Muscle of leg (tissue), 11 donors: ENCODE measurements around the gene EFNA5. TPM values are rescaled to one million over a fixed set of nuclear protein-coding genes. Genes with fewer than 3 reads are reported as not detected.

Experiments
- DNase-seq: peaks from one replicate; pipeline ENCODE4 v3.0.0; 2013
- H3K27ac ChIP-seq: one replicate; pipeline ENCODE4 v1.5.1; 2013; ENCODE audit warnings: mild to moderate bottlenecking, low read length, control low read depth
- H3K27me3 ChIP-seq: one replicate; pipeline ENCODE4 v1.6.1; 2013; ENCODE audit warnings: low read length; ENCODE audit not compliant: control insufficient read depth, insufficient read depth
- H3K36me3 ChIP-seq: one replicate; pipeline ENCODE4 v1.6.1; 2013; ENCODE audit warnings: low read length; ENCODE audit not compliant: control insufficient read depth, insufficient read depth
- H3K4me1 ChIP-seq: one replicate; pipeline ENCODE4 v1.6.1; 2013; ENCODE audit warnings: low read length; ENCODE audit not compliant: control insufficient read depth, insufficient read depth
- H3K4me3 ChIP-seq: one replicate; pipeline ENCODE4 v1.5.1; 2013; ENCODE audit warnings: low read length, control low read depth
- H3K9me3 ChIP-seq: replicated peaks from 2 replicates; pipeline ENCODE4 v1.6.1; 2013; ENCODE audit warnings: low read depth, low read length; ENCODE audit not compliant: control insufficient read depth
- WGBS: methylation state at CpG from one replicate; pipeline ENCODE4 v1.1.5; 2013; ENCODE audit warnings: missing lambda C conversion rate; ENCODE audit not compliant: insufficient coverage; 5-methylcytosine and 5-hydroxymethylcytosine counted together
- polyA plus RNA-seq, 8 donors: library from polyadenylated mRNA; unstranded; fragments of 120-200 nt; gene quantifications; one replicate each; pipeline versions ENCODE4 v1.2.1 to v1.2.3, GENCODE V29; 2013; ENCODE audit warnings: inconsistent platforms in 1 of 8, low replicate concordance in 1 of 8; ENCODE audit not compliant: insufficient read length in 8 of 8, insufficient read depth in 1 of 8
- total RNA-seq: library from RNA; stranded (reverse); fragments of 120-200 nt; gene quantifications from one replicate; pipeline ENCODE4 v1.2.4, GENCODE V29; 2013

Gene EFNA5
- total and polyA plus RNA-seq, 9 donors, result 2.2 to 11.4 (median 4.0) TPM

DNA sequence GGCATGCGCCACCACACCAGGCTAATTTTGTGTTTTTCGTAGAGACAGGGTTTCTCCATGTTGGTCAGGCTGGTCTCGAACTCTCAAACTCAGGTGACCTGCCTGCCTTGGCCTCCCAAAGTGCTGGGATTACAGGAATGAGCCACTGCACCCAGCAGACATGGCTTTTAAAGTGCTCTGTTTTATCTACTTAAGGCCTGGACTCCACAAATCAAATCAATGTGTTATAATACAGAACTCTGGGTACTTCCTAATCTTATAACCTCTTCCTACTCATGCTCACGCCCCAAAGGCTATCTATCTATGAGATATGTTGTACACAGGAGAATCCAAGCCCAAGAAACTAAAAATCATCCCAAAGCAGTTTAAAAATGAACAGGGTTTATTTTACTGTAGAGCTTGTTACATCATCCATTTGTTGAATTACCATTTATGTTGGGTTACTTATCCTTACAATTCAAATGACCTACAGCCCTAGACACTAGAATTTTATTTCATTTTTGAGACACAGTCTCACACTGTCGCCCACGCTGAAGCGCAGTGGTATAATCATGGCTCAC is 155.1 kb downstream of the EFNA5 start:
- no peaks in the 10 kb centered on the region for H3K36me3 ChIP-seq
- no peaks in the 10 kb centered on the region for H3K9me3 ChIP-seq
- no peak overlapping the region for H3K4me3 ChIP-seq
- DNase-seq, result no peak
- 97% methylated on average over 6 of the region's 7 CpGs for WGBS
- H3K4me1 ChIP-seq, result peaks cover 2% of the 10 kb centered on the region
- H3K27me3 ChIP-seq, result no peaks in the 10 kb centered on the region
- H3K27ac ChIP-seq, result no peak overlapping the region

GRCh38 chr5:107514305-107514704 is 156.4 kb downstream of the EFNA5 start:
- Histone ChIP-seq H3K9me3 (no peaks in the 10 kb centered on the region), H3K4me3 (no peak overlapping the region), H3K27me3 (no peaks in the 10 kb centered on the region), H3K27ac (no peak overlapping the region), H3K4me1 (no peaks in the 10 kb centered on the region), H3K36me3 (no peaks in the 10 kb centered on the region)
- DNase-seq, result no peak
- no CpG with 5 or more reads among the region's 2 CpGs for WGBS

DNA sequence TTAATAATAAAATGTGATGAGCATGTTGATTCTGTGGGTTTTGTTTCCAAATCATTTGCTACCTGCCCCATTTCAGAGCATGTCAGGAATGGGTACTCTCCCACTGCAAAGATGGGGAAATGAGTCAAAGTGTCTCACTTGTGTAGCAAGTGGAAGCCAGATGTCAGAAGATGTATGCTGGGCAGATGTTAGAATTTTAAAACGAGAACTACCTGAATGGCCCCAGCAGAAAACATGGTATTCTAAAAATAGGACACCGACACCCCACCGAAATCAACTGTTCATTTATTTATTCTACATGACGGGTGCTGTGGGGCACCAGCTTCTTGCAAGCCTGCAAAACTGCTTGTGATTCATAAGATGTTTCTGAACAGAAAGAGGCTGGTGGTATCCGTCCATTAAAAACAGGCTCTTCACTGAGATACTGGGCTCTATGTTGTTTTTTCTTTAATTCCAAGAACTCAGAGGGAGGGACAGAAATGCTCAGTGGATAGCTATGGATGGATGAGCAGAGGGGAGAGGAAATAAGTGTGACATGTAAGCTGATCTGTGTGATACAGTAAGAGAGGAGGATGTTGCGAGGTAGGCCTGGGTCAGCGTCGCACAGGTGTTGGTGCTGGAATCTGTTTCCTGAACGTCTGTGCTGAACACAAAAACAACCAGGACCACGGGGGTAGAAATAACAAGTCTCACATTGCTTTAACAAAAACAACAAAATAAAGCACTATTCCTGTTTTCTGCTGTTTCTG is 157.2 kb downstream of the EFNA5 start:
- Histone ChIP-seq H3K4me3 (no peak overlapping the region), H3K27me3 (no peaks in the 10 kb centered on the region), H3K27ac (no peak overlapping the region), H3K36me3 (no peaks in the 10 kb centered on the region), H3K4me1 (no peaks in the 10 kb centered on the region), H3K9me3 (no peaks in the 10 kb centered on the region)
- DNase-seq, result no peak
- WGBS, result 55% methylated on average over 6 of the region's 10 CpGs

- DNase-seq, result no peak
- Histone ChIP-seq H3K4me1 (no peaks in the 10 kb centered on the region), H3K36me3 (no peaks in the 10 kb centered on the region), H3K9me3 (no peaks in the 10 kb centered on the region), H3K4me3 (no peak overlapping the region), H3K27ac (no peak overlapping the region), H3K27me3 (no peaks in the 10 kb centered on the region)
- 46% methylated on average over 2 of the region's 3 CpGs for WGBS
Measured at GRCh38 chr5:107512029-107512428, 158.7 kb downstream of the EFNA5 start.

DNA sequence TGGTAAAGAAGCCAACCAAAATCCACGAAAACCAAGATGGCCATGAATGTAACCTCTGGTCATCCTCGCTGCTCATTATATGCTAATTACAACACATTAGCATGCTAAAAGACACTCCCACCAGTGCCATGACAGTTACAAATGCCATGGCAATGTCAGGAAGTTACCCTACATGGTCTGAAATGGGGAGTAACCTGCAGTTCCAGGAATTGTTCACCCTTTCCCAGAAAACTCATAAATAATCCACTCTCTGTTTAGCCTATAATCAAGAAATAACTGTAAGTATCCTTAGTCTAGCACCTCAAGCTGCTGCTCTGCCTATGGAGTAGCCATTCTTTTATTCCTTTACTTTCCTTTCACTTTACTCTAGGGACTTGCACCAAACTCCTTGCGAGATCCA is 160.6 kb downstream of the EFNA5 start:
- no peak overlapping the region for H3K27ac ChIP-seq
- no peaks in the 10 kb centered on the region for H3K27me3 ChIP-seq
- 100% methylated on average over 2 of the region's 3 CpGs for WGBS
- no peaks in the 10 kb centered on the region for H3K4me1 ChIP-seq
- H3K4me3 ChIP-seq, result no peak overlapping the region
- no peak for DNase-seq
- H3K36me3 ChIP-seq, result no peaks in the 10 kb centered on the region
- no peaks in the 10 kb centered on the region for H3K9me3 ChIP-seq

DNA sequence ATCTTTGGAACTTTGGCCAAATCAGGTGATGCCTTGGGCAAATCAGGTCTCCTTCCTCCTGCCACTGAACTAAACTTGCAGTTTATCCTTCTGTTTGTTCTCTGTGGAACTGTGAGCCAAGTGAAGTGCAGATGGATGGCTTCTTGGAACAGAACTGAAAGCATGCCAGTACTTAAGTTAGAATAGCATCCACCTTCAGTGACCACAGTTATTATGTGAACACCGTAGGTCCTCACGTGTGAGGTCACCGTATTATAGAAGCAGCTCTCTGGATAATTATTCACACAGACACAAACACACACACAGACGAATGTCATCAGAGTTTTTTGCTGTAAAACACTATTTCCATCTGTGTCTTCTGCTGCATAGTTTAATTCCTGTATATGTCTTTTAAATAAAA is 162.6 kb downstream of the EFNA5 start:
- no peaks in the 10 kb centered on the region for H3K36me3 ChIP-seq
- H3K4me1 ChIP-seq, result no peaks in the 10 kb centered on the region
- H3K9me3 ChIP-seq, result no peaks in the 10 kb centered on the region
- no peak overlapping the region for H3K4me3 ChIP-seq
- H3K27ac ChIP-seq, result no peak overlapping the region
- H3K27me3 ChIP-seq, result no peaks in the 10 kb centered on the region
- 20% methylated on average over 3 of the region's 4 CpGs for WGBS
- DNase-seq, result no peak

DNA sequence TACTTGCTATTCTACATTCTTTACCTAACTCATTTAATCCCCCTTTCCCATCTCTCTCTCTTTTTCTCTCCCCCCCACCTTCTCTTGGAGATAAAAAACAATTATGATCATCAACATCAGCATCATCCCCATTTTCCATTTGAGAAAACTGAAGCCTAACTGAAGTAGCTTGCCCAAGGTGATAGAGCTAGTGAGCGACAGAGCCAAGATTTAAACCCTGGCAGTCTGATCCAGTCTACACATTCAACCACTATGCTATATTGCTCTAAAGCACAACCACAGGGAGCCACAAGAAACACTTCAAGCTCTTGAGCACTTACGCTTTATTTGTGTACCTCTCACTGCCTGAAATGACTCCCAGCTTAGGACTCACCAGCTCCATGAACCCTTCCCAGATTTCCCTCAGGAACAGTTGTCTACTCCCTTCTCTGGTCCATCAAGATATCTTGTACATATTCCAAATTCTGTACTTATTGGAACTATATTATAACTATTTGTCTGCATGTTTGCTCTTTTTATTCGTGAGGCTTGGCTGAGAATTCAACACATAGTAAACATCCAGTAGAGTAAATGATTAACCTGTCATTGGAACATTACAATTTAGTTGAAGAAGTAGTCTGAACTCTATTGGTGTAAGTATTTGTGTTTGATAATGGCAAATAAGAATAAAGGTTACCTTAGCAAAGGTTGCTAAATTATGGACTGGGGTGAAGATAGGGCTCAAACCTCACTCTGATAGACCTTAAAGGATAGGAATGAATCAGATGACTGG is 164.8 kb downstream of the EFNA5 start:
- Histone ChIP-seq H3K36me3 (no peaks in the 10 kb centered on the region), H3K9me3 (no peaks in the 10 kb centered on the region), H3K27ac (no peak overlapping the region), H3K27me3 (no peaks in the 10 kb centered on the region), H3K4me3 (no peak overlapping the region), H3K4me1 (no peaks in the 10 kb centered on the region)
- no peak for DNase-seq
- 100% methylated on average over 2 of the region's 3 CpGs for WGBS

DNA sequence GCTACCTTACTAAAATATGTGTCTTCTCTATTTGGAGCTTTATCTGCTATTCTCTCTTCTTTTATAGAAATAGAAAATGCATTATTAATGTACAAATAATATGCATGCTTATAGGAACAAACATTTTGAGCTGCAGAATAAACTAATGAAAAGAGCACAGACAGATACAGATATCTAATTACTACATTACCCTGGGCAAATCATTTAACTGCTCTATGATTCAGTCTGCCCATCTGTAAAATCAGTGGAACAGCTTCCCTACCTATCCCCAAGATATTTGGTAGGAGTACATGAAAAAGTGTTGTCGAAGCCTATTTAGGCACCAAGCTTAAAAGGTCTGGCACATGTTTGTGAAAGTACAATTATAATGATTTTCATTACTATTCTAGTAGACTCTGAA is 166.3 kb downstream of the EFNA5 start:
- Histone ChIP-seq H3K9me3 (no peaks in the 10 kb centered on the region), H3K27me3 (no peaks in the 10 kb centered on the region), H3K36me3 (no peaks in the 10 kb centered on the region), H3K4me3 (no peak overlapping the region), H3K27ac (no peak overlapping the region), H3K4me1 (no peaks in the 10 kb centered on the region)
- DNase-seq, result no peak
- WGBS, result no CpG with 5 or more reads among the region's 1 CpG

DNA sequence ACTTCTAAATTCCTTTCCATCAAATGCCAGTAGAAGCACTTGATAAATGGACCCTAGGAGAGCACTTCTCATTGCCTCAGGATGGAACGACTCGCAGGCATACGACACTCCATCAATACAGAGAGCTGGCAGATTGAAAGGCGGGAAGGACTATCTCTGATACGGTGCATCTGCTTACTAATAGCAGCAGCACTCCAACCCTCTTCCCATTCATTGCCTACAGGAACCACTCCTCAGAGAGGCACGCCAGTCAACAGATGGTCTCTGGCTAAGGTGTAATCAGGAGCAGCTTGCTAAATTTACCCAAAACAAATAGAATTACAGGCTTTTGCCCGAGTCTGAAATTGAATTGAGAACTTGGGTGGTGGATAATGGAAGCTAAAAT is 168.1 kb downstream of the EFNA5 start:
- Histone ChIP-seq H3K27ac (no peak overlapping the region), H3K4me3 (no peak overlapping the region), H3K4me1 (no peaks in the 10 kb centered on the region), H3K9me3 (no peaks in the 10 kb centered on the region), H3K27me3 (no peaks in the 10 kb centered on the region), H3K36me3 (no peaks in the 10 kb centered on the region)
- DNase-seq, result no peak
- 86% methylated on average over 5 of the region's 7 CpGs for WGBS

DNA sequence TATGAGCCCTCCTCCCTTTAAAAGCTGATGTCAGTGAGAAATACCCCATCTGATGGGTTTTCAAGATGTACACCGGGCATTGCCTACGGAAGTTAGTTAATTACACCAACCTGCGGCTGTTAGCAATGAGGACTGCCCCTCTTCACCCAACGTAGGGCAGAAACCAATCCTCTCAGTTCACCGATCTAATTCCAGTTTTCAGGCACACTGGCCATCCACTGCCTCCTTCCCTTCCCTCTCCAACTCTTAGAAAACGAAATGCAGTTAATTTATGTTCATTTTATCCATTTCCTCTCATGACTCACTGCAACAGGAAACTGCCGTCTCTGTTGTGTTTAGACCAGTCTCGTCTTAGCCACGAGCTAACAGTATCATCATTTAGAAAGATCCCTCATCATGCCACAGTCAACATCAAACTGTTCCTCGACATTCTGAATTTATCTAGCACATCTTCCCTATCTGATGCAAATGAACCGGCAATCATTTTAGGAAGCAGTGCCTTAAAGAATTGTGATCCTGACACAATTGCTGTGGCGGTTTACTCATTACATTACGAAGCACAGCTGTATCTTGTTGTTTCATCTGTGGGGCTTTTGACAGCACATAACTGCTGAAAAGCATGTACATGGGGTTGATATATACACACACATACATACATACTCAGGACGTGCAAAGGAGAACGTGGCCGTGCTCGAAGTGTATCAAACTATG is 168.6 kb downstream of the EFNA5 start:
- no peak for DNase-seq
- H3K4me1 ChIP-seq, result no peaks in the 10 kb centered on the region
- H3K36me3 ChIP-seq, result no peaks in the 10 kb centered on the region
- H3K4me3 ChIP-seq, result no peak overlapping the region
- H3K27me3 ChIP-seq, result no peaks in the 10 kb centered on the region
- no peaks in the 10 kb centered on the region for H3K9me3 ChIP-seq
- no peak overlapping the region for H3K27ac ChIP-seq
- 54% methylated on average over 11 of the region's 17 CpGs for WGBS
